ENCODE results near the gene ZMIZ2. TPM values are rescaled to one million over a fixed set of nuclear protein-coding genes. Genes with fewer than 3 reads are reported as not detected.
A peak's percentile ranks its signal among the peaks of the same experiment; 100 is the strongest.
"Not testable (repeated sequence)": the region's sequence is repeated elsewhere in the genome, so short reads cannot be mapped to it uniquely, and the experiment has no call there.

The ZMIZ2 gene
- polyA plus RNA-seq, 3 donors = 65.3 to 96.2 (median 94.6) TPM

GRCh38 chr7:44769776-44770294 lies 21.2 kb downstream of the ZMIZ2 start:
- DNase-seq = no peak

DNA sequence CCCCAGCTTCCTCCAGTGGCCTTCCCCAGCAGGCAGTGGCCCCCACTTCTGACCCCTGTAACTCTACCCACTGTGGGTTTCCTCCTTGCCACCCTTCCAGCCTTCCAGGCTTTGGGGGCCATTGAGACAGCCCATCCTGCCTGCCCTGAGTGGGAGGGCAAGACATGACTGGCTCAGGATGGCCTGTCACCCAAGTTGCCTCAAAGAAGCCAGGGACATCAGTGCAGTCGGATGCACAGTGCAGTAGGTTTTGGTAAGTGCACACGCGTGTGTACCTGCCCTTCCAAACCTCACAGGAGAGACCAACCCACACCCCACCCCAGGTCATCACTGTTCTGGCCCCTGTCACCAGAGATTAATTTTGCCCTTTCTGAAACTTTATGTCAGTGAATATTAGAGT lies 22.7 kb downstream of the ZMIZ2 start:
- DNase-seq = no peak

- no peak for DNase-seq
Measured at GRCh38 chr7:44772440-44772839, 23.8 kb downstream of the ZMIZ2 start.

GRCh38 chr7:44772867-44773266 lies 24.2 kb downstream of the ZMIZ2 start:
- no peak for DNase-seq

DNA sequence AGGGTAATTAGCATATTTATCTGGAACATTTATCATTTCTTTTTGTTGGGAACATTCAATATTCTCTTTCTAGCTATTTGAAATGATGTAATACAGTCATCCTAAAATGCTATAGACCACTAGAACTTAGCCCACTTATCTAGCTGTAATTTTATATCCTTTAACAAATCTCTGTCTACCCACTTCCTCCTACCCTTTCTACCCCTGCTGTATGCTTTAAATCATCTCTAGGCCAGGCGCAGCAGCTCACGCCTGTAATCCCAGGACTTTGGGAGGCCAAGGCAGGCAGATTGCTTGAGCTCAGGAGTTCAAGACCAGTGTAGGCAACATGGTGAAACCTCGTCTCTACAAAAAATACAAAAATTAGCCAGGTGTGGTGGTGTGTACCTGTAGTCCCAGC lies 25.8 kb downstream of the ZMIZ2 start:
- not testable (repeated sequence) for DNase-seq

DNA sequence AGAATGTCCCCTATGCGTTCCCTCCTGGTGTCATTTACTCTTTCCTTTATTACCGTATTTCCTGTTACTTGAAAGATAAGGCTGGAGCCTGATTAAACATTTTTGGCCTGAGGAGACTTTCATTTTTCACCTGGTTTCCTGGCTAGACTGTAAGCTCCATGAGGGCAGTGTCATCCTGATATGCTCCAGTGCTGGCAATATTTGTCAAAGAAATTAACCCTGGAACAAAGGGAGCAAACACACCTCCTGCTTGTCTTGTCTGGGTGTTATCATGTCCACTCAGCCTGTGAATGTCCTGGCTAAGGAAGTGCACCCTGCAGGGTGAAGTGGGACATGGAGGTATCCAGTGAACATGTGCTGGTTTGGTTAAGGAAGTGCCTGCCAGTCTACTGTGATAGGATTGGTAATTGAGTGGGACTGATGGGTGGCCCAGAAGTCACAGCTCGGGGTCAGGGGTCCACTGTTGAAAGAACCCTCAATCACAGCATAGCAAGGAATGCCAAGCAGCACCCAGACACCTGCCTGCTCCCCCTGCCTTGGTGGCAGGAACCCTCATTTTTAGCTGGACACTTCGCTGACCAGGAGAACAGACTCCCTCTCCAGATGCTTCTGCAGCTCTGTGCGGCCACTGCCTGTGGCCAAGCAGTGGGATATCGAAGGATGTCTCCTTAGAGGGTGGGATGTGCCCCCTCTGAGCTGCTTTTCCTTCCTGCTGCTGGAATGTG lies 26.9 kb downstream of the ZMIZ2 start:
- no peak for DNase-seq

- DNase-seq = no peak
Measured at GRCh38 chr7:44776211-44776610, 27.6 kb downstream of the ZMIZ2 start.

DNA sequence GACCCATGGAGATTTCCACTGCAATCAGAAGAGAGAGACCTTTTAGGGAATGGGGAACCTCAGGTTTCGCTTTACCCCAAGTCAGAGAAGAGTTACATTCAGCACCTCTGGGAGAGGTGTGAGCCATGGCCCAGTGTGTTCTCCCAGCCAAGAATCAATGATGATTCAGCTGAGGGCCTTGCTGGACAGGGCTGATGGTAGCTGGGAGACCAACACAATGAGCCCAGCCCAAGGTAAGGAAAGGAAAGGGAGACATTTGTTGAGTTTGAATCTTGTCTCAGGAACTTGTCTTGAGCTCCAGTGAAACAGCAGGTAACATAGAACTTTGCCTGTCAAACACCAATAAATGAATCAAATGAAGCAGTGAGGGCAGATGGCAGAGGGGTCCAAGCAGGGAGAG lies 33.8 kb downstream of the ZMIZ2 start:
- no peak for DNase-seq

DNA sequence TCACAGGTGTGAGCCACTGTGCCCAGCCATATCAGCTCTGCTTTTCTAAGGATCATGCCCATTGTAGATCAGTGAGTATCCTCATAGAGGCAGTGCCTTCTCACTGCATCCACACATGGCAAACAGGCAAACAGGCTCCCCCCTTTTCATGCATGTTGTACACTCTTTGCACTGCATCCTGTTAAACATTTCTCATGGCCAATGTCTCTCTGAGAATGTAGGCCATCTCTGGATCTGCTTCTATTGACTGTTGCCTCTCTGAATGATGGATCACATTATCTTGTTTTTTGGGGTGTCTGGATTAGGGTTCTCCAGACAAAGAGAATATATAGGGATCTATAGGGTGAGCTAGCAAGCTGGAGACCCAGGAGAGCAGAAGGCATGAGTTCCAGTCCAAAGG lies 34.8 kb downstream of the ZMIZ2 start:
- no peak for DNase-seq

- no peak for DNase-seq
Measured at GRCh38 chr7:44784364-44784763, 35.7 kb downstream of the ZMIZ2 start.

- not testable (repeated sequence) for DNase-seq
Measured at GRCh38 chr7:44785218-44785617, 36.6 kb downstream of the ZMIZ2 start.

DNA sequence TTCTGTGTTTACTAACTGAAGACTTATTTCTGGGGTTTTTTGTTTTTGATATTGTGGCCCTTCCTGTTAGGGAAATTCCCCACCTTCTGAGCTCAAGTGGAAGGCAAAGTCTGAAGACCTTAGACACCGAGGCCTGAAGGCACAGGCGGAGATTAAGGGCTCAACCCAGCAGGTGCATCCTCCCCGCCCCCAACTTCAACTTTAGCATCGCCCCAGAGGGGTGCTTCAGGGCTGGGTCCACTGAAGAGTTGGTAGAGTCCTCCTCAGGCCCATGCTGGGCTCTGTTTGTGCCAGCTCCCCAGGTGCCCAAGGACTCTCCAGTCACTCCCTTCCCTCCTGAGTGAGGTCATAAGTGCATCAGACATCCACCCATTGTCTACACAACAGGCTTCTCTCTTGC lies 38.4 kb downstream of the ZMIZ2 start:
- DNase-seq = no peak

- no peak for DNase-seq
Measured at GRCh38 chr7:44787762-44788161, 39.1 kb downstream of the ZMIZ2 start.

DNA sequence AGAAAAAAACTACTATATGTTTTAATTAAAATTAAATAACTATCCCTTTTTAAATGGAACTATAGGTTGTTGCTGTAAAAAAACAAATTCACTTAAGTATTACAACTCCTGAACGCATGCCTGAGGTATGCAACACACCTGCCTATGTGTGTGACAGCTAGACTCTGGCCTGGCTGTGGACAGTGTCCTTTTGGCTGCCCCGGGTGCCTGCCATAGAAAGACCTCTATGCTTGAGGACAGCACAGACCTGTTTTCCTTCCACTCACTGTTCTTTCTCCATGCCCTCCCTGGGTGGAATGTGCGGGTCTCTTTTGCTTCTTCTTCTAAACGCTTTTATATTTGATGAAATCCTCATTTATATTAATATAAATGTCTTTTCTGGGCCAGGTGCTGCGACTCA lies 41.3 kb downstream of the ZMIZ2 start:
- no peak for DNase-seq

DNA sequence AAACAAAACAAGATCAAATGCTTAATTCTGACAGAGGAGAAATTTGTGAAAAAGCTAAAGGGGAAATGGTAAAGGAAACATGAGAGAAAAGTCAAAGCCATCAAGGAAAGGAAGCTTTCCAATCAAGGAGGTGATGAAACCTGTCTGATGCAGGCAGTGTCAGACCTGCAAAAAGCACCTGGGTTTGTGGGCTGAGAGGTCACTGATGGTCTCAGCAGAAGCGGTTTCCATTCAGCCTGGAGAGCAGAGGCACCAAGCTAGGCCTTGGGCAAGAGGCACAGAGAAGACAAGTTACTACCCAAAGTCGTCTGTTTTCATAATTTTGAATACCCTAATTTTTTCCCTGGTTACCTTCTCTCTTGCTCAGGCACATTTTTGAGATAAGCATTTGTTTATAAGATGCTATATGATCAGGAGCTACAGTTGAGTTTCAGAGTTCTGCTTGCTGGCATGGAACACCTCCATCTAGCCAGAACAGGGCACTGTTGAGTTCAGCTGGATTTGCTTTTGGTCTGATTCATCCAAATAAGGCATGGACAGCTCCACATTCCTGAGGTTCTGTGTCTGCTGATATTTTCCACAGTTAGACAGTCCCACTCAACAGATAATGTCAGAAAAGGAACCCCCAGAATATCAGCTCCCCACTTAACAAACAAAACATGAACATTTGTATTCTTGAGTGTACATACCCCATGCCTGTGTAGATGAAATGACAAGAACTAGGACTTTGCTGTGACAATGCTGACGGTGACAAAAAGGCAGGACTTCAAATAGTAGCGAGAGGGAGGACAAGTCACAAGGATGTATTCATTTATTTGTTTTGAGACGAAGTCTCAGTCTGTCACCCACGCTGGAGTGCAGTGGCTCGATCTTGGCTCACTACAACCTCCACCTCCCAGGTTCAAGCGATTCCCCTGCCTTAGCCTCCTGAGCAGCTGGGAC lies 42.9 kb downstream of the ZMIZ2 start:
- no peak for DNase-seq

GRCh38 chr7:44793919-44794318 lies 45.3 kb downstream of the ZMIZ2 start:
- DNase-seq = no peak

DNA sequence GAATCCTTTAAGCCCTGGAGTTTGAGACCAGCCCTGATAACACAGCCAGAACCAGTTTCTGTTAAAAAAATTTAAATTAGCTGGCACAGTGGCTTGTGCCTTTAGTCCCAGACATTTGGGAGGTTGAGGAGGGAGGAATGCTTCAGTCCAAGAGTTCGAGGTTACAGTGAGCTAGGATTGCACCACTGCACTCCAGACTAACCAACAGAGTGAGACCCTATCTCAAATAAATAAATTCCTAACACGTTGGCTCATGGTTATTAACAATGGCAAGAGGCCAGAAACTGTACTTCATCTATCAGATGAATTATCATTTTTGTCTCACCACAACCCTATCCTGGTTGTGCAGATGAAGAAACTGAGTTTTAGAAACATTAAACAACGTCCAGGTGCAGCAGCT lies 45.7 kb downstream of the ZMIZ2 start:
- DNase-seq = no peak

GRCh38 chr7:44796034-44796503 lies 47.4 kb downstream of the ZMIZ2 start:
- peak; percentile 54 for DNase-seq

GRCh38 chr7:44796504-44797328 lies 48.1 kb downstream of the ZMIZ2 start, which contains the start of gene PPIA:
Gene PPIA, plus strand, starts transcription at chr7:44796681. Its CDS starts 44 bp downstream, at chr7:44796725.
- peak; percentile 97 for DNase-seq

DNA sequence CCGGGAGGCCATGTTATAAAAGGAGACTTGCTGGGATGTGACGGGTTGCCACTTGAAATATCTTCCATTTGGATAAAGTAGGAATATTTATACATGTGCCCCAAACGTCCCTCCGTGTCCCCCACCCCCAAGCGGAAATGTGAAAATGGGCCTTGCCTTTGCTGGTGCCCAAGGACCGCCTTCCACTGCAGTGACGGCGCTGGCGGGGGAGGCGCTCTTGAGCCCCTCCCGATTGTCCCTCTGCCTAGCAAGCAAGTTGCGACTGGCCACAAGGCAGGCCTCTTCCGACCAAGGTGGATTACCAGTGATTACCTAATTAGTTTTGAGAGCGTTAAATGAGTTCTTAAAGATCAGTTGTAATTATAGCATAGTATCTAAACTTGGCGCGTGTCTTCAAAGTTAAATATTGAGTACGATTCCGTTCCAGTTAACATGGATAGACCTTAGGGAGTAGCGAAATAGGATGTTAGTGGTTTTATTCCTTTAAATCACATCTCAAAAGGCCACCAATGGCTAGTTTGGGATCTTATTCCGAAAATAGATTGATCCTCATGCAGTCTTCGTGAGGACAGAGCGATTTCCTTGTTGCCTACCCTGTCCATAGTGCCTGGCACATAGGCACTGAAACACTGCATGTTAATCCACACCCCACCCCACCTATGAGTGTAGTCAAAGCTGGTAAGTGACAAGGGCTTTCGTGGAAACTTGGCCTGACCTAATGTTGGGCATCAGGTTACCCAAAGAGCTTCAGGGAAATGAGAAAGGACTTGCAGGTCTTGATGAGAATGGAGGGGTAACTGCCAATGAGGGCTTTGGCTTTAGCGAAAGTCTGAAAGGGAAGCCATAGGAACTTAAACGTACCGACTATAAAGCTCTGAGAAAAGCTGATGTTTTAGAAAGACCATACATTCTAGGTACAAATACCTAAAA lies 48.9 kb downstream of the ZMIZ2 start:
- peak; percentile 88 for DNase-seq

All from renal pelvis (tissue), 4 donors.